HUES48 (cell line): ENCODE data around the gene R3HDM2.

Experiments
- H3K27ac ChIP-seq: one replicate; pipeline ENCODE4 v1.7.0; 2013; ENCODE audit warnings: low read depth, low read length, inconsistent platforms
- H3K27me3 ChIP-seq: 2 replicates; pipeline ENCODE4 v1.6.1; 2013; ENCODE audit warnings: mild to moderate bottlenecking, low read length; ENCODE audit not compliant: control insufficient read depth, insufficient read depth
- H3K36me3 ChIP-seq: 2 replicates; pipeline ENCODE4 v1.6.1; 2013; ENCODE audit warnings: low read length; ENCODE audit not compliant: control insufficient read depth, insufficient read depth
- H3K4me1 ChIP-seq: 2 replicates; pipeline ENCODE4 v1.6.1; 2013; ENCODE audit warnings: mild to moderate bottlenecking, low read length; ENCODE audit not compliant: control insufficient read depth, insufficient read depth
- H3K4me3 ChIP-seq: 2 replicates; pipeline ENCODE4 v1.5.1; 2013; ENCODE audit warnings: mild to moderate bottlenecking, low read depth, low read length
- H3K9ac ChIP-seq: 2 replicates; pipeline ENCODE4 v1.6.1; 2013; ENCODE audit warnings: mild to moderate bottlenecking, low read depth, low read length, moderate library complexity
- H3K9me3 ChIP-seq: 2 replicates; pipeline ENCODE4 v1.6.1; 2013; ENCODE audit warnings: low read length; ENCODE audit not compliant: control insufficient read depth, insufficient read depth

Gene R3HDM2

DNA sequence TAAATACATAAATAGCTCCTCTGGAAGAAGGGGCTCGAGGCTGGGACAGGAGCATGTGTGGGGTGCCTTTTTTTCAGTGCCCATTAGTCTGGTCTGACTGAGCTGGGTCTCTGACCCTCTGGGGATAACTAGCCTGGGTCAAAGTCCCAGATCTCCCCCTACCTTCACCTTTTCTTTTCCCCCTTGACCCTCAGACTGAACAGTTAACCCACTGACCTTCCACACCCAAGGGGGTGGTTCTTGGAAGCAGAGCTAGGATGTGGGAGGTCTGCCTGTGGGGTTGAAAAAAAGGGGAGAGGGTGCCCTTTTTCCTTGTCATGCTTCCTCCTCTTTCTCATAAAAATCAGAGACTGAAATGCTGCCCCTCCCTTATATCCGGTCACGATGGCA is 27.8 kb upstream of the R3HDM2 start:
- peaks cover 31% of the 10 kb centered on the region for H3K4me1 ChIP-seq
- H3K9me3 ChIP-seq, result no peaks in the 10 kb centered on the region
- peak overlapping the region; percentile 72 for H3K27ac ChIP-seq
- H3K27me3 ChIP-seq, result no peaks in the 10 kb centered on the region
- peak overlapping the region; percentile 11; the same call in 1 of the 2 replicates for H3K9ac ChIP-seq
- H3K36me3 ChIP-seq, result no peaks in the 10 kb centered on the region
- H3K4me3 ChIP-seq, result peak overlapping the region; percentile 86

GRCh38 chr12:57456737-57457490 is 26.1 kb upstream of the R3HDM2 start:
- H3K9me3 ChIP-seq, result no peaks in the 10 kb centered on the region
- no peaks in the 10 kb centered on the region for H3K36me3 ChIP-seq
- H3K27ac ChIP-seq, result no peak overlapping the region
- H3K4me1 ChIP-seq, result peaks cover 36% of the 10 kb centered on the region
- H3K9ac ChIP-seq, result no peak overlapping the region
- H3K27me3 ChIP-seq, result no peaks in the 10 kb centered on the region
- no peak overlapping the region for H3K4me3 ChIP-seq

- H3K27me3 ChIP-seq, result no peaks in the 10 kb centered on the region
- H3K9me3 ChIP-seq, result no peaks in the 10 kb centered on the region
- H3K27ac ChIP-seq, result no peak overlapping the region
- peak overlapping the region; percentile 47 for H3K4me3 ChIP-seq
- H3K36me3 ChIP-seq, result no peaks in the 10 kb centered on the region
- H3K9ac ChIP-seq, result no peak overlapping the region
- H3K4me1 ChIP-seq, result peaks cover 39% of the 10 kb centered on the region
Observed at GRCh38 chr12:57456145-57456700, 25.4 kb upstream of the R3HDM2 start.

DNA sequence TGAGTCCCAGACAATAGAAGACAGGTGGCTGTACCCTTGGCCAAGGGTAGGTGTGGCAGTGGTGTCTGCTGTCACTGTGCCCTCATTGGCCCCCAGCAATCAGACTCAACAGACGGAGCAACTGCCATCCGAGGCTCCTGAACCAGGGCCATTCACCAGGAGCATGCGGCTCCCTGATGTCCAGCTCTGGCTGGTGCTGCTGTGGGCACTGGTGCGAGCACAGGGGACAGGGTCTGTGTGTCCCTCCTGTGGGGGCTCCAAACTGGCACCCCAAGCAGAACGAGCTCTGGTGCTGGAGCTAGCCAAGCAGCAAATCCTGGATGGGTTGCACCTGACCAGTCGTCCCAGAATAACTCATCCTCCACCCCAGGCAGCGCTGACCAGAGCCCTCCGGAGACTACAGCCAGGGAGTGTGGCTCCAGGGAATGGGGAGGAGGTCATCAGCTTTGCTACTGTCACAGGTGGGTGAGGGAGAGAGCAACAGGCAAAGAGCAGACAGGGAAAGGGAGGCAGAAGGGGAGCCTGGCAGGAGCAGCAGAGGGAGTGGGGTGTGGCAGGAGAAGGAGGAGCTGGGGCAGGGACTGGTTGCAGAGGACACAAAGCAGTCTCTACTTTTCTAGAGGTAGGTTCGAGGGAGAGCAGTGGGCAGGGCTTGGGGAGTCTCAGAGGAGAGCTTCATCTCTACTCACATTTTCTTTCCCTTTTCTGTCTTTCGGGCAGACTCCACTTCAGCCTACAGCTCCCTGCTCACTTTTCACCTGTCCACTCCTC is 24.7 kb upstream of the R3HDM2 start:
- peak overlapping the region; percentile 47 for H3K4me3 ChIP-seq
- H3K36me3 ChIP-seq, result no peaks in the 10 kb centered on the region
- H3K27ac ChIP-seq, result no peak overlapping the region
- H3K4me1 ChIP-seq, result peaks cover 39% of the 10 kb centered on the region
- no peaks in the 10 kb centered on the region for H3K27me3 ChIP-seq
- H3K9ac ChIP-seq, result 0 out of 2 replicates have a peak overlapping the region, but pooled peaks have one; percentile 5
- no peaks in the 10 kb centered on the region for H3K9me3 ChIP-seq

DNA sequence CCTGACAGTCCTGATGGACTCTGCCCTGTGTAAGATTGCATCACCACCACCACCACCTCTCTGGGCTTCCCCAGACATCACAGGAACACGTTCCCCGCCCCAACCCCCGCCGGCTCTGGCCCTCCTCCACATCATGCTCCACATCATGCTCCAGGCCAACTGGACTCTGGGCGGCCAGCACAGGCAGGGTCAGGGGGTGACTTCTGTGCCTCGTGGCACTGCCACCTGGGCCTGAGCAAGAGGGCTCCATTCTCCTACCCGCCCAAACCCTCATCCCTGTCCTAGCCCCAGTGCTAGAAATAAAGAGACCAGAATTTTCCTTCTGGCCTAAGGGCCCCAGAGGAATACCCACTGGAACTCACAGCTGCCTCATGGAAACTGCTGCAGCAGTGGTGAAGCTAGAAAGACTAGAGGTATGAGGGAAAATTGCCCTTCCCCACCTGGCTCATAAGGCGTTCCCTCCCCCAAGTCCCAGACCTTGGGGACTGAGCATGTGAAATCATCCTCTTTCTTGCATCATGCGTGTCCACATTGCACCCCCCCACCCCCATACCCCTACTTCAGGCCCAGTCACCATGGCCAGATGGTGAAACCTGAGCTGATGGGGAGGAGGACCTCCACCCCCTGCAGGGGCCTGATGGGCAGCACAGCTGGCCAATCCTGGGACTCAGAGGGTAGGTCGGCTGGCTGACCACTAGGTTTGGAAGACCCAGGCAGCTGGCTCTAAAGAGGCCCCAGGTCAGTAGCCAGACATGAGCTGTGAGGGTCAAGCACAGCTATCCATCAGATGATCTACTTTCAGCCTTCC is 23.9 kb upstream of the R3HDM2 start, which contains the start of gene INHBE:
TSS of gene INHBE (plus strand) at position 742 of the 808 bp plus-strand sequence. CDS start 230 bp downstream, outside the sequence.
- H3K27ac ChIP-seq, result peak within 1 kb of the TSS; percentile 73

DNA sequence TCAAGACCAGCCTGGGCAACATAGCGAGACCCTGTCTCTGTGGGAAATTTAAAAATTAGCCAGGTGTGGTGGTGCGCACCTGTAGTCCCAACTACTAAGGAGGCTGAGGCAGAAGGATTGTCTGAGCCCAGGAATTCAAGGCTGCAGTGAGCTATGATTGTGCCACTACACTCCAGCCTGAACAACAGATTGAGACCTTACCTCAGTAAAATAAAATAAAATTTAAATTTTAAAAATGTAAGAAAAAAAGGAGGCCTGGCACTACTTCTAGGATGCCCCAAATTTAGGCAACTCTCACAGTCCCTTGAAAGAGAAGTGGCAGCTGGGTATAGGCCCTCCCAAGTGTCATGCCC is 23.3 kb upstream of the R3HDM2 start:
- Histone ChIP-seq H3K36me3 (no peaks in the 10 kb centered on the region), H3K27ac (peak overlapping the region; percentile 73), H3K27me3 (no peaks in the 10 kb centered on the region), H3K9ac (peak overlapping the region; percentile 51), H3K9me3 (no peaks in the 10 kb centered on the region), H3K4me3 (no peak overlapping the region), H3K4me1 (peaks cover 39% of the 10 kb centered on the region)

More for the DNA sequence above, 23.9 kb upstream of the R3HDM2 start, which contains the start of gene INHBE:
- Histone ChIP-seq H3K4me3 (peak within 1 kb of the TSS; percentile 47), H3K9ac (peak within 1 kb of the TSS; percentile 51), H3K36me3 (no peaks in the 10 kb centered on the region), H3K9me3 (no peaks in the 10 kb centered on the region), H3K4me1 (peaks cover 39% of the 10 kb centered on the region), H3K27me3 (no peaks in the 10 kb centered on the region)

DNA sequence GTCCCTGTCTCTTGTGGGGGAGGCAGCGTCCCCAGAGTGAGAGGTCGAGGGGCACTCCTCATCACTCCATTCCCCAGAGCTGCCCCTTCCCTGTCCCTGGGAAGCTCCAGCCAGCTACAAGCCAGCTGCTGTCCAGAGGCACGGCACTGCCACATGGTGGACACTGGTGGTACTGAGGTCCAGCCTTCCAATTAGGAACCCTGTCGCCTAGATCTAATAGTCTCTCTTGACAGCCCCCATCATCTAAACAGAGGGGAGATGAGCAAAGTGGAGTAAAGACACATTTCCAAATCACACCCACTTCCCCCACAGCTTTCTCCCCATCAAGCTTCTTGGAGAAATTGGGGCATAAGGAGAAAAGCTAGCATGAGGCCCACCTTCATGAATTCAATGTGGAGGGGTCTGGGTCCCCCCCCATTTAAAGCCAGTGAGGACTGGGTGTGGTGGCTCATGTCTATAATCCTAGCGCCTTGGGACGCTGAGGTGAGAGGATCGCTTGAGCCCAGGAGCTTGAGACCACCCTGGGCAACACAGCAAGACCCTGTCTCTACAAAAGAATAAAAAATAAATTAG is 22.2 kb upstream of the R3HDM2 start:
- no peak overlapping the region for H3K9ac ChIP-seq
- peaks cover 31% of the 10 kb centered on the region for H3K4me1 ChIP-seq
- no peak overlapping the region for H3K4me3 ChIP-seq
- no peaks in the 10 kb centered on the region for H3K36me3 ChIP-seq
- H3K27me3 ChIP-seq, result no peaks in the 10 kb centered on the region
- no peaks in the 10 kb centered on the region for H3K9me3 ChIP-seq
- no peak overlapping the region for H3K27ac ChIP-seq

- H3K9ac ChIP-seq, result no peak overlapping the region
- H3K4me1 ChIP-seq, result peaks cover 31% of the 10 kb centered on the region
- H3K27me3 ChIP-seq, result no peaks in the 10 kb centered on the region
- H3K27ac ChIP-seq, result no peak overlapping the region
- no peak overlapping the region for H3K4me3 ChIP-seq
- H3K36me3 ChIP-seq, result no peaks in the 10 kb centered on the region
- no peaks in the 10 kb centered on the region for H3K9me3 ChIP-seq
Observed at GRCh38 chr12:57452181-57452936, 21.5 kb upstream of the R3HDM2 start.

GRCh38 chr12:57451233-57451778 is 20.5 kb upstream of the R3HDM2 start:
- Histone ChIP-seq H3K4me1 (peaks cover 27% of the 10 kb centered on the region), H3K27ac (no peak overlapping the region), H3K27me3 (no peaks in the 10 kb centered on the region), H3K36me3 (no peaks in the 10 kb centered on the region), H3K9me3 (no peaks in the 10 kb centered on the region), H3K9ac (no peak overlapping the region), H3K4me3 (no peak overlapping the region)
